Measurements from ENCODE around the gene ERC1. TPM values are rescaled to one million over a fixed set of nuclear protein-coding genes. Genes with fewer than 3 reads are reported as not detected.

ERC1 gene
- total and polyA plus RNA-seq, 2 donors from 2014 or later, result 5.1 to 68.3 TPM

DNA sequence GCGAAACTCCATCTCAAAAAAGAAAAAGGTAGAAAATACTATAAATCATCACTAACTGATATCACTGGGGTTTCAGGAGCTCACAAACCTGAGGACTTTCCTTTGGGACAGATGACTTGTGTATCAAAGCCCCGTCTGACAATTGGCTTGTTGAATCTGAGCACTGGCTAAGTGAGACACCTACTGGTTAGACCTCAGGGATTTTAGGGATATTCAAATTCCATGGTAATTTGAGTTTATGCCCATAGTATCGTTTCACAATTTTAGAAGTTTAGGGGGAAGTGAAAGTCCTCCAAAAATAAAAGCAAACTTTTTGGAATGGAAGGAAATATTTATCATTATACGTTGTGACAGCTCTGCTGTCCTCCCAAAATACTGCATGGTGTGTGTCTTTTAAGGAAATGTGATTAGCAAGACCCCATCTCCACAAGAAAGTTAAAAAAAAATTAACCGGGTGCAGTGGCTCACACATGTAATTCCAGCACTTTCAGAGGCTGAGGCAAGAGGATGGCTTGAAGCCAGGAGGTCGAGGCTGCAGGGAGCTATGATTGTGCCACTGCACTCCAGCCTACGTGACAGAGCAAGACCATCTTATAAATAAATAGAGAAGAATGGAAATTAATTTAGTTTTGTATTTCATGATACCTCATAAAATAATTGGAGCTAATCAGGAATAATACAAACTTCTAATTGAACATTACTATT is 554.1 kb downstream of the ERC1 start:
- TF ChIP-seq, protein P1, sequence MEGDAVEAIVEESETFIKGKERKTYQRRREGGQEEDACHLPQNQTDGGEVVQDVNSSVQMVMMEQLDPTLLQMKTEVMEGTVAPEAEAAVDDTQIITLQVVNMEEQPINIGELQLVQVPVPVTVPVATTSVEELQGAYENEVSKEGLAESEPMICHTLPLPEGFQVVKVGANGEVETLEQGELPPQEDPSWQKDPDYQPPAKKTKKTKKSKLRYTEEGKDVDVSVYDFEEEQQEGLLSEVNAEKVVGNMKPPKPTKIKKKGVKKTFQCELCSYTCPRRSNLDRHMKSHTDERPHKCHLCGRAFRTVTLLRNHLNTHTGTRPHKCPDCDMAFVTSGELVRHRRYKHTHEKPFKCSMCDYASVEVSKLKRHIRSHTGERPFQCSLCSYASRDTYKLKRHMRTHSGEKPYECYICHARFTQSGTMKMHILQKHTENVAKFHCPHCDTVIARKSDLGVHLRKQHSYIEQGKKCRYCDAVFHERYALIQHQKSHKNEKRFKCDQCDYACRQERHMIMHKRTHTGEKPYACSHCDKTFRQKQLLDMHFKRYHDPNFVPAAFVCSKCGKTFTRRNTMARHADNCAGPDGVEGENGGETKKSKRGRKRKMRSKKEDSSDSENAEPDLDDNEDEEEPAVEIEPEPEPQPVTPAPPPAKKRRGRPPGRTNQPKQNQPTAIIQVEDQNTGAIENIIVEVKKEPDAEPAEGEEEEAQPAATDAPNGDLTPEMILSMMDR (IDR thresholded peaks at IDR 0.05; ENCODE audit: borderline replicate concordance, extremely low read depth, insufficient read depth), result no peak
- intact Hi-C loops (cut with DNase I), result no loop called here
- FAIRE-seq, result no peak

More for the DNA sequence above, 554.1 kb downstream of the ERC1 start:
- Histone ChIP-seq H3K9me3 (ENCODE audit: control insufficient read depth in 2 of 3, insufficient read depth in 1 of 3, low read length in 3 of 3) (no peaks in the 10 kb centered on the region), H3K4me3 (ENCODE audit: low read length in 3 of 3) (no peak overlapping the region), H3K36me3 (ENCODE audit: control insufficient read depth in 2 of 3, insufficient read depth in 3 of 3, low read length in 3 of 3) (no peaks in the 10 kb centered on the region), H3K27ac (ENCODE audit: low read depth in 2 of 2, low read length in 2 of 2) (no peak overlapping the region), H3K9ac (ENCODE audit: low read length in 3 of 3) (no peak overlapping the region), H3K27me3 (ENCODE audit: control insufficient read depth, insufficient read depth, low read length) (peaks cover 4% of the 10 kb centered on the region), H3K4me1 (ENCODE audit: control insufficient read depth in 2 of 3, insufficient read depth in 2 of 3, low read depth in 1 of 3, low read length in 3 of 3) (no peaks in the 10 kb centered on the region)
- DNase-seq, result no peak

Other genes starting within 250 kb of the ERC1 start
- 173 TPM for gene WNK1, start 238.6 kb upstream of the ERC1 start, total RNA-seq
- gene WNK1, start 238.6 kb upstream of the ERC1 start, polyA plus RNA-seq (ENCODE audit: insufficient read depth, low read depth, low replicate concordance), result 40.2 TPM
- gene RAD52, start 41.5 kb upstream of the ERC1 start, total RNA-seq, result 17.1 TPM
- 6.4 TPM for gene RAD52, start 41.5 kb upstream of the ERC1 start, polyA plus RNA-seq (ENCODE audit: insufficient read depth, low read depth, low replicate concordance)

Data from kidney (tissue), 14 donors.